HT-29 (cell line): Measurements from ENCODE around the gene IL16. TPM values are rescaled to one million over a fixed set of nuclear protein-coding genes. Genes with fewer than 3 reads are reported as not detected.
A peak's percentile ranks its signal among the peaks of the same experiment; 100 is the strongest.

ENCODE experiments used
- DNase-seq: peaks from one replicate; pipeline ENCODE4 v3.0.0-alpha.2; 2015; ENCODE audit warnings: low spot score
- total RNA-seq: library from RNA; depleted of rRNA; stranded (reverse); fragments of >200 nt; shearing (Covaris generic); gene quantifications from 2 replicates; pipeline ENCODE4 v1.2.3, GENCODE V29; 2014

IL16 gene
- total RNA-seq, 1 experiment from 2014 or later, result not detected

DNA sequence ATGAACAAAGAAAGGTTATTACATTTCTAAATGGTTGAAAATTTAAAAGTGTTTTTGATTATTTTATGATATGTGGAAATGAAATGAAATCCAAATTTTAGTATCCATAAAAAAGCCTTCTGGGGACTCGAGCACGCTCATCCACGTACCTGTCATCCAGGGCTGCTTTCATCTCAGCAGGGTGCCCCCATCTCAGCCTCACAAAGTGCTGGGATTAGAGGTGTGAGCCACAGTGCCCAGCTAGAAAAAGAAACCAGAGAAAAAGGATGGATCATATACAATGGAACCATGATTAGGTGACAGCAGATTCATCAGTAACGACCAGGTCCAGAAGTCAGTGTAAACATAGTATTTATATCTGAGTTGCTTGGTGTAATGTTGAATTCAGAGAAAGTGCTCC lies 77.6 kb downstream of the IL16 start:
- DNase-seq, result no peak

DNA sequence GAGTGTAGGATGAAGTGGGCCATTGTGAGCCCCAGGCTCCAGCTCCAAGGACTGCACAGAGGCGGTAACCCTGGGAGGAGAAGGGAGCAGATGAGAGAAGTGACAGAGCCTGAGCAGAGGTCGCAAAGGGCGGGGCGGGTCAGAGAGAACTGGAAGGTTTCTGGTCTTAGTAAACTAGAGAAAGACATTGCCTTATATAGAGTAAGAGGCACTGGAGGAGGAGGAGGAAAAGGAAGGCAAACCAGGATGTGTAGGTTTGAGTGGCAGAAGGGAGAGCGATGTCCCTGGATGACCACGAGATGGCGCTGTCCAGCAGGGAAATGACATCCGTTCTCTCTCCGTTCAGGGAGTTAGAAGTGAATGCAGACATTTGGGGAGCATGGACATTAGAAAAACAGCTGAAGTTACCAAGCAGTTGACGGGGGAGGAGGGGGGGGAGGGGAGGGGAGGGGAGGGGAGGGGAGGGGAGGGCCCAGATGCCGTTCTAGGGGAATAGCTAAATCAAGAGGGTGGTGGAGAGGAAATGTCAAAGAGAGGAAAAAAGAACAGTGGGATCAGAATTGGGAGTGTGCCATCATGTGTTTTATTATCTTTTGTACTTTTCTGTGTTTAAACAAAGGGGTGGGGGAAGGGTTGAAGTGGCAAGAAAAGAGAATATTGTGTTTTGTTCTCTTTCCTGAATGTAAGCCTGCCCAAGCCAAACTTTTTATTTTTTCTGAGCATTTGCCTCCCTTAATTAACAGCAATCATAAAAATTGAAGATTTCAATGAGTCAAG lies 78.4 kb downstream of the IL16 start:
- peak; percentile 93 for DNase-seq

DNA sequence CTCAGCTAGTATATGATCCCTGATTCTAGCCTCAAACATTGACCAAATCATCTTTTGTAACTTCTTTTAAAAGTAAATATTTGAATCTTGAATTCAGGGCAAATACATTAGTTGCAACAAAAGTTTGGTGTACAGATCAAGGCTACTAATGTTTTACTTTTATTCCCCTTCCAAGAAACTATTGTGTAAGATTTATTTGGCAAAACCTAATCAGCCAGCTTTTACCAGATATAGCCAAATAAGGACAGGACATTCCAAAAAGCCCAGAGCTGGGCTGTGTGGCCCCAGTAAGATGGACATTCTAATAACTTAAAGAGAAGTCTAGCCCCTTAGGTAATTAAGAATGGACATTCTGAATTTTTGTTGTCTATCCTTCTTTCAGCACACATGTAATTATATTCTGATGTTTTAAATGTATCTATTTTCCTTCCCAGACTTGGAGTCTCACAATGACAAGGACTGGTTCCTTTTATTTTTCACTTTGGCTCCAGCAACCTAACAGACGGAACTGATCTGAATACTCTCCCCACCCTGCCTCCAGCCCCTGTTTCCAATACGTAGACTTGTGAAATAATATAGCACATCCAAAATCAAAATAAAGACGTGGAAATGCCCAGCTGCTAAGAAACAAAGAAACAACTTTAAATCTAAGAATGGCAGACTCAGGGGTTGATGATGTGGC lies 79.2 kb downstream of the IL16 start:
- DNase-seq, result no peak

- no peak for DNase-seq
Observed at GRCh38 chr15:81276967-81277366, 80.3 kb downstream of the IL16 start.

- no peak for DNase-seq
Observed at GRCh38 chr15:81277851-81278250, 81.2 kb downstream of the IL16 start.

GRCh38 chr15:81278306-81279029 lies 81.8 kb downstream of the IL16 start:
- DNase-seq, result no peak

DNA sequence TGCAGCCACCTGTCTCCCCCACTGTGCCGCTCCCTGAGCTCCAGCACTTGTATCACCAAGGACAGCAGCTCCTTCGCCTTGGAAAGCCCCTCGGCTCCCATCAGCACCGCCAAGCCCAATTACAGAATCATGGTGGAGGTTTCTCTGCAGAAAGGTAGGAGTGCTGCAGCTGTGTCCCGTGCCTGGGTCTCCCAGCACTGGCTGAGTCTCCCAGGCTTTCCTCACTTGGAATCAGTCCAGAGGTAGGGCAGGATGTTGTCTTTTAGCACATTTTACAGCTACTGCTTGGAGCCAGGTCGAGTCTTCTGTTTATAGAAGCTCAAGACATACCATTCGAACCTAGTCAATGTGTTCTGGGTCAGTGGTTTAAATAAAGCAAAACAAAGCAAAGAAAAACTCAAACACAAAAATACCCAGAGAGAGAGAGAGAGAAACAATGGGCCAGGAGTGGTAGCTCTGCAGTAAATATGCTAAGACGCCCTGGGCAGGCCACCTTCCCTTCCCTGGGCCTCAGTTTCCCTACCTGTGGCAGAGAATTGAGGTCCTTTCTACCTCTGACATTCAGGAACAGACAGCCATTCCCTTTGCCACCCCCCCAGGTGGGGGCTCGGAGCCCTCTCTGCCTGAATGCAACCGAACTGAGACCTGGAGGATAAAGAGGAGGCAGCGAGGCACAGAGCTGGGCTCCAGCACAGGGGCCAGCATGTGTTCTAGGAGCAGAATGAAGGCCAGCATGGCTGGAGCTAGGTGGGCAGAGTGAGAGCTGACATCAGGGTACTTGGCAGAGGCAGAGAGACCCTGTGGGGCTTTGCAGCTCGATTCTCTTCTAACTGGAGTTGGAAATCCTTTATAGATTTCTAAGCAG lies 83.2 kb downstream of the IL16 start:
- no peak for DNase-seq

DNA sequence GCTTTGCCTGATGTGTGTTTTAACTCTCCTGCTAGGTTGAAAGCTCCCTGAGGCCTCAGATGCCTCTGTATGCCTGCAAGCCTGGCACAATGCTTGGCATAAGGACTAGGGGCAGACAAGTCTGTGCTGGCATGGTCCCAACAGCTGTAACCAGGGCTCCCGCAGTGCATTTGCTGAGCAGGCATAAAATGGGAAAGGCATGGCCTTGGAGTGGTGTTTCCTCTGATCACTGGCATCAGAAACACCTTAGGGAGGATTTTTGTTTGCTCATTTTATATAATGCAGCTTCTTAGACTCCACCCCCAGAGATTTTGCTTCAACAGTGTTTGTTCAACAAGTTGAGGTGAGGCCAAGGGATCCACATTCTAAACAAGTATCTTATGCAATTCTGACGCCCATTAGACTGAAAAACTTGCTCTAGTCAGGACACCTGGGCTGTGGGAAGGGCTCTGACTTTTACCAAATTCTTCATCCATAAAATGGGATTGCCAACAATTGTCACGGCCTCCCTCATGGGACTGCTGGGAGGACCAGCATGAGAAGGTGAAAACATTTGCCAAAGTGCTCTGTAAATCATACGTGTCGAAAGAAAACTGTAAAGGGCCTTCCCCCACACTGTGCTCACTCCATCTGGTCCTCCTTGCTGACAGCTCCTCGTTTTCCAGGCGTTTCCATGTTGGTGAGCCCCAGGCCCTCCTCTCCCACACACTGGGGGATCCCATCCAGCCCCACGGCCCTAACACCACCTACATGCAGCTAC lies 84.2 kb downstream of the IL16 start:
- DNase-seq, result no peak

- no peak for DNase-seq
Observed at GRCh38 chr15:81281456-81281735, 84.7 kb downstream of the IL16 start.

DNA sequence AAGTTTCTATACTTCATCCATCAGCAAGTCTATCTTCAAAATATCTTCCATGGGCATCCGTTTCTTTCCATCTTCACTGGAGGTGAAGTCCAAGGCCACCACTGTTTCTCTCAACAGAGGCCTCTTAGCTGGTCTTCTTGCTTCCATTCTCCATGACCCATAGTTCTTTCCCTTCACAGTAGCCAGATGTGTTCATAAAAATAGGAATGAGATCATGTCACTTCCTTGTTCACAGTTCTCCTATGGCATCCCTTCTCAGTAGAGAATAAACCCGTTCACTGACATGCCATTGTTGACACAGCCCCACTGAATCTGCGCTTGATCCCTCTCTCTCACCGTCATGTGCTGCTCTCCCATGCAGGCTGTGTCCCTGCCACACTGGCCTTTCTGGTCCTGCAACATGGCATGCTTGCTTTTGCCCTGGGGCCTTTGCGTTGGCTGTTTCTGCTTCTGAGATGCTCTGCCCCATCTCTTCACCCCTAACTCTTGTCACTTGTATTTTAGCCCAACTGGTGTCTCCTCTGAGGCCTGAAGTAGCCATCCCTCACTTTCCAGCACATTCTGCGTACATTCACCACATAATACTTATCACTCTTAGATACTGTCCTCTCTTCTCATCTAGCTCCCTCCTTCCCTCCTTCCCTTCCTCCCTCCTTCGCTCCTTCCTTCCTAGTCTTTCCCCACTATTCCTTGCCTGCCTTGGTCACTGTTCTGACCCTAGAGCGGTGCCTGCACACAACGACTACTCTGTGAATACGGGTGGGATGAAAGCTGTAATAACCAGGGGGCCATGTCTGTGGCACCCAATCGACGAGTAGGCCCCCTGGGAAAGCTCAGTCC lies 85.3 kb downstream of the IL16 start:
- no peak for DNase-seq

DNA sequence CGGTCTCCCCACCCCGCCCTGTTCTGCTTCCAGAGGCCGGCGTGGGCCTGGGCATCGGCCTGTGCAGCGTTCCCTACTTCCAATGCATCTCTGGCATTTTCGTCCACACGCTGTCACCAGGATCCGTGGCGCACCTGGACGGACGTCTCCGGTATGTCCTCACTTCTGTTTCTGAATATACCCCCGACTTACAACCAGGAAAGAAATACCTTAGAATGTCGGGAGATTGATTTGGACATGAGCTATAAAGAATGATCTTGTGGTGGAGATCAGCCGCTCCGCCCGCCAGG lies 85.9 kb downstream of the IL16 start:
- DNase-seq, result no peak

- DNase-seq, result no peak
Observed at GRCh38 chr15:81282911-81283310, 86.2 kb downstream of the IL16 start.

DNA sequence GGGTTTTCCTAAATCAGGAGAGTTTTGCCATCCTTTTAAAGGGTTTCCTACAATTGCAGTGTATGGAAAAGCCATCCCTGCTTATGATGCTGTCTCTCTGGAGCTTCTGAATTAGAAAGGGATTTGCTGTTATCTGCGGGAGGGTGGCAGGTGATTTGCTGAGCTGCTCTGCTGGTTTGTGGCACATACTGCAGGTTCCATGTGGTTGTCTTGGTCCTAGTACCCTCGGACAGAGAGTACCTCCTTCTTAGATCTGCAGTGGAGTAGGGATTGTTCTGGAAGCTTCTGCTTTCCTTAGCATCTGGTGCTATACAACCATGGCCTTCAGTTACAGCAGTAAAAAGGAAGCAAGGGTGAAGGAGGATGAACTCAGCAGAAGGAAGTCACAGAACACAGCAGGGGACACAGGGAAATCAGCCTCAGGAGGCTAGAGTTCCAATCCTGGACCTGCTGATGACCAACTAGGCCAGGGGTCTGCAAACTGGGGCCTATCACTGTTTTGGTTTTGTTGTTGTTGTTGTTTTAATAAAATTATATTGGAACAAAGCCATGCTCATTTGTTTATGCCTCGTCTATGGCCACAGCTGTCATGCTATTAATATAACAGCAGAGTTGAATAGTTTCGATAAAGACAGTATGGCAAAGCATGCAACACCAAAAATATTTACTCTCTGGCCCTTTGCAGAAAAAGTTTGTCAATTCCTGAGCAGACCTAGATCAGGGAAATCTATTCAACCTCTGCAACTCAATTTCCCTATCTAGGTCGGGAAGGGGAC lies 87.8 kb downstream of the IL16 start:
- no peak for DNase-seq

DNA sequence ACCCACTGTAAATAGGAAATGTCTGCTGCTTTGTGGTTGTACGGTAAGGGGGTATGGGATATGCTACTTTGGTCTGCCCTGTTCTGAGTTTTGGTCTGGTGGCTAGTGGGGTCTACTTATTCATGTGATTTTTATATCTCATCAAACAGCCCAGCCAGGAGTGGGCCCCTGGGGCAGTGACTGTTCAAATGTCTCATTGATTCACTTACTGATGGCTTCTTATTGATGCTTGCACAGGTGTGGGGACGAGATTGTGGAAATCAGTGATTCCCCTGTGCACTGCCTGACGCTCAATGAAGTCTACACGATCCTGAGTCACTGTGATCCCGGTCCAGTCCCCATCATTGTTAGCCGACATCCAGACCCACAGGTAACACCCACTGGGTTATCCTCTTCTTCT lies 88.8 kb downstream of the IL16 start:
- no peak for DNase-seq

- DNase-seq, result no peak
Observed at GRCh38 chr15:81286621-81287121, 90.0 kb downstream of the IL16 start.

- DNase-seq, result no peak
Observed at GRCh38 chr15:81288040-81288439, 91.4 kb downstream of the IL16 start.

DNA sequence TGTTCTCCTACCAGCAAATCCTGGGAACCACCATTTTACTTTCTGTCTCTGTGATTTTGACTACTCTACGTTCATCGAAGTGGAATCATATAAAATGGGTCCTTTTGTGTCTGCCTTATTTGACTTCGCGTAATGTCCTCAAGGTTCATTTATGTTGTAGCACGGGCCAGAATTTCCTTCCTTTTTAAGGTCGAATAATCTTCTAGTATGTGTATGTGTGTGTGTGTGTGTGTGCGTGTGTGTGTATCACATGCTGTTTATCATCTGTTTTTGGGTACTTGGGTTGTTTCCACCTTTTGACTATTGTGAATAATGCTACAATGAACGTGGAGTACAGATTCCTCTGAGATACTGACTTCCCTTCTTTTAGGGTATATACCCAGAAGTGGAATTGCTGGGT lies 91.9 kb downstream of the IL16 start:
- DNase-seq, result no peak

DNA sequence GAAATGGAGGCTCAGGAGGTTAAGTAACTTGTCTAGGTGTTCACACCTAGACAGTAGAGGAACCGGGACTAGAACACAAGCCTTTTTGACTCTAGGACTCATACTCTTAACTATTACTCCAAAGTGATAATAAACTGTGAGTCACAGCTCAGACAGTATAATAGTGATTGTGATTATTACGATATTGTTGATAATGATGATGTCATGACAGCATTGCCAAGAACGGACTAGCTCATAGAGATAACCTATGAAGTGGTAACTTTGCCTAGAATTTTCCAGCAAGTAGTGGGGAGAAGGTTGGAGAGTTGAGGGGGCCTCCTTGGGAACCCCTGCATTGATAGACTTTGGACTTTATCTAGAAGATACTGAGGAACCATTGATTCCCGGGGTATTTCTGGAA lies 93.2 kb downstream of the IL16 start:
- no peak for DNase-seq

DNA sequence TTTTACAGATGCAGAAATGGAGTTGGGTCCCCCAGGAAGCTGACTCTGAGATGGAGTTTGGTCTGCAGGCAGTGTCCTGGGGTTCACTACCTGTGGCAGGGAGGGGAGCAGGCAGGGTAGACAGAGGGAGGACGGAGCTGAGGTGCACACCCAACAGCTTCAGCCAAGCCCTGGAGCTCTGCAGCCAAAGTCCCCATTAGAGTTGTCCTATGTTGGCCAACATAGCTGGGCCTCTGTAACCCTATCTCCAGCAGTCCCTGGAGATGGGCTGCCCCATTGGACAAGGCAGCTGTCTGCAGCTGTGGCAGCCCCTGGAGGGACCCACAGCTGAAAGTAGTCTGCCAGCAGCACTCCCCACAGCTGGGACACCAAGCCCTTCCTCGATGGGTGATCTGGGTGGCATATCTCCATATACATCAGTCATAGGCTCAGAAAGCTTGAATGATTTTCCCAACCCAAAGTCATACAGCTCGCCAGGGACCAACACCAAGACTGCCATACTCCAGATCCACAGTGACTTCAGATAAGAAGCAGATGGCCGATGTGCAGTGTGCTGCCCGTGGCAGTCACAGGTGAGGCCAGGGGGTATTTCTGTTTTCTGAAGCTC lies 95.3 kb downstream of the IL16 start:
- DNase-seq, result no peak
